ENCODE measurements around the gene CRELD2. TPM values are rescaled to one million over a fixed set of nuclear protein-coding genes. Genes with fewer than 3 reads are reported as not detected.

Gene CRELD2
- total RNA-seq, 6 experiments from 2014 or later, result 67.9 to 86.8 (median 78.5) TPM

- H3K36me3 Mint-ChIP-seq (ENCODE audit: low read depth), result peaks cover 11% of the 10 kb centered on the region
- H3K4me3 Mint-ChIP-seq, result no peak overlapping the region
- no peak for DNase-seq
- TF ChIP-seq CTCF (IDR thresholded peaks at IDR 0.05), result no peak
- no peak overlapping the region for H3K27ac Mint-ChIP-seq
- peaks cover 6% of the 10 kb centered on the region; the same call in 1 of the 2 replicates for H3K27me3 Mint-ChIP-seq (ENCODE audit: insufficient read depth)
- H3K4me1 Mint-ChIP-seq (ENCODE audit: low read depth), result no peaks in the 10 kb centered on the region
- no peaks in the 10 kb centered on the region for H3K9me3 Mint-ChIP-seq
Measured at GRCh38 chr22:49907807-49908206, 10.6 kb upstream of the CRELD2 start.

GRCh38 chr22:49909476-49910205 lies 8.8 kb upstream of the CRELD2 start:
- no peak for DNase-seq
- Mint-ChIP-seq H3K4me3 (no peak overlapping the region), H3K9me3 (no peaks in the 10 kb centered on the region), H3K36me3 (ENCODE audit: low read depth) (peaks cover 11% of the 10 kb centered on the region), H3K27me3 (ENCODE audit: insufficient read depth) (peaks cover 6% of the 10 kb centered on the region; the same call in 1 of the 2 replicates), H3K27ac (no peak overlapping the region), H3K4me1 (ENCODE audit: low read depth) (no peaks in the 10 kb centered on the region)
- TF ChIP-seq CTCF (IDR thresholded peaks at IDR 0.05), result no peak

GRCh38 chr22:49910229-49911155 lies 7.9 kb upstream of the CRELD2 start:
- Mint-ChIP-seq H3K9me3 (no peaks in the 10 kb centered on the region), H3K36me3 (ENCODE audit: low read depth) (peaks cover 11% of the 10 kb centered on the region), H3K4me3 (no peak overlapping the region), H3K27ac (no peak overlapping the region), H3K4me1 (ENCODE audit: low read depth) (no peaks in the 10 kb centered on the region), H3K27me3 (ENCODE audit: insufficient read depth) (peaks cover 2% of the 10 kb centered on the region; the same call in 1 of the 2 replicates)
- DNase-seq, result no peak
- TF ChIP-seq CTCF (IDR thresholded peaks at IDR 0.05), result no peak

GRCh38 chr22:49911881-49912625 lies 6.4 kb upstream of the CRELD2 start:
- H3K36me3 Mint-ChIP-seq (ENCODE audit: low read depth), result peaks cover 11% of the 10 kb centered on the region
- no peaks in the 10 kb centered on the region; the same call in none of the 2 replicates for H3K27me3 Mint-ChIP-seq (ENCODE audit: insufficient read depth)
- no peak overlapping the region for H3K4me3 Mint-ChIP-seq
- no peaks in the 10 kb centered on the region for H3K9me3 Mint-ChIP-seq
- no peak for TF ChIP-seq CTCF (IDR thresholded peaks at IDR 0.05)
- no peak for DNase-seq
- H3K27ac Mint-ChIP-seq, result no peak overlapping the region
- H3K4me1 Mint-ChIP-seq (ENCODE audit: low read depth), result no peaks in the 10 kb centered on the region

GRCh38 chr22:49913026-49913425 lies 5.4 kb upstream of the CRELD2 start:
- no peaks in the 10 kb centered on the region for H3K9me3 Mint-ChIP-seq

More at GRCh38 chr22:49913026-49913425, 5.4 kb upstream of the CRELD2 start:
- Mint-ChIP-seq H3K4me3 (no peak overlapping the region), H3K36me3 (ENCODE audit: low read depth) (peaks cover 5% of the 10 kb centered on the region; the same call in 1 of the 2 replicates), H3K27ac (no peak overlapping the region), H3K4me1 (ENCODE audit: low read depth) (no peaks in the 10 kb centered on the region), H3K27me3 (ENCODE audit: insufficient read depth) (no peaks in the 10 kb centered on the region; the same call in none of the 2 replicates)
- no peak for DNase-seq
- TF ChIP-seq CTCF (IDR thresholded peaks at IDR 0.05), result no peak

All from HFFc6 (cell line).